Hepatic stellate cell (primary cell): ENCODE data around the gene MRPS18A.
"Not testable (repeated sequence)": the region's sequence is repeated elsewhere in the genome, so short reads cannot be mapped to it uniquely, and the experiment has no call there.

Experiments
- DNase-seq: peaks from one replicate; pipeline ENCODE4 v3.0.0; 2011; ENCODE audit warnings: low spot score

The MRPS18A gene

GRCh38 chr6:43717389-43717788, 29.8 kb upstream of the MRPS18A start:
- DNase-seq = no peak

GRCh38 chr6:43716099-43716498, 28.5 kb upstream of the MRPS18A start:
- no peak for DNase-seq

DNA sequence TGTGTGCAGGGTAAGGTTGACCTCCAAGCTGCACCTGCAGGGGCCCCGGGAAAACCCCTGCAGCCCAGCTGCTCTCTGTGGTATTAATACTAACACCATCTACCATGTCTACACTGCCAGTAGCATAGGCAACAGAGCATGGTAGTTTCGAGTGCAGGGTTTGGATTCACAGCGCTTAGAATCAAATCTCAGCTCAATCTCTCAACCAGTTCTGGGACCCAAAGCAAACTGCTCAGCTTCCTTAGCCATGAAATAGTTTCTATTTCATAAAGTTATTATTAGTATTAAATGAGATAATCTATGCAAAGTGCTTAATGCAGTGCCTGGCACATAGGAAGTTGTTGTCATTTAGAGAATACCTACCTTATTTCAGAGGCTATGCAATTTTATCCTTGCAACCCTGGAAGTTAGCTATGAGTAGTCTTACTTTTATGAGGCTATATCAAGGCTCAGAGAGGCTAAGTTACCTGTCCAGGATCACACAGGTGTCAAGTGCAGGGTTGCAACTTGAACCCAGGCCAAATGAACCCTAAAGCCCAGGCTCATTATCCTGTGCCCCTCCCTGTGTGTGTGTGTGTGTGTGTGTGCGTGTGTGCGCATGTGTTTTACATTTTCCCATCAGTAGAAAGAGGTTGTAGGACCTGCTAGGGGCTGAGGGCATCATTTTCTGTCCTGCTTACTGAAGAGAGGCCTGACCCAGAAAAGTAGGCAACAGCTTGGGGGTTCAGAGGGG, 27.6 kb upstream of the MRPS18A start:
- DNase-seq = no peak

DNA sequence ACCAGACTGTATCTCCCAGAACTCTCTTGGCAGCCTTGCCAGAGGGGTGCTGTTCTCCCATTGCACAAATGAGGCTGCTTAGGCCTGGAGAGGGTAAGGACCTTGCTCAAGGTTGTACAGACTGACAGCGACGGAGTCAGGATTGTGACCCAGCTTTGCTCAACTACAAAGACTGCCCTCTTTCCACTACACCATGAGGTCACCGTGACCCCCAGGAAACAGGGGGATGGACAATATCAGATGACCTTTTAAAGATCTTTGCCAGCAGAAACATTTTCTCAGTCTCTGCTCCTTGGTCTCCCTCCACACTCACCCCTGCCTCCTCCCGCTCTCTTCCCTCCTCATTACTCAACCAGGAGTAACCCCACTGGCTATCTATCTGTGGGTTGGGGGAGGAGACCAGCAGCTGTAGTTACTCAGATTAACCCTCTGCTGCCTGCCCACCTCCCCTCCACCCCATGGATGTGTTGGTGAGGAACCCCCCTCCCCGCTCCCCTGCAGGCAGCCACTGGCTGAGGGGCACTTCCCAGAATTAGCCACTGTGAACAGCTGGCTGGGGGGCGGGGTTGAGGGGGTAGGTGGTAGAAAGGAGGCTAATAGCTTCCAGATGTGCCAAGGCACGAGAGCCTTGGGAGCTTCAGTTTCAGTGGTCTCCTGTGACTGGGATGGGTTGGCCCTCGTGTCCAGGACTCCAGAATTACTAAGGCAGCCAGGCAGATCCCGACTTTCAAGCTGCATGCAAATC, 26.9 kb upstream of the MRPS18A start:
- no peak for DNase-seq

DNA sequence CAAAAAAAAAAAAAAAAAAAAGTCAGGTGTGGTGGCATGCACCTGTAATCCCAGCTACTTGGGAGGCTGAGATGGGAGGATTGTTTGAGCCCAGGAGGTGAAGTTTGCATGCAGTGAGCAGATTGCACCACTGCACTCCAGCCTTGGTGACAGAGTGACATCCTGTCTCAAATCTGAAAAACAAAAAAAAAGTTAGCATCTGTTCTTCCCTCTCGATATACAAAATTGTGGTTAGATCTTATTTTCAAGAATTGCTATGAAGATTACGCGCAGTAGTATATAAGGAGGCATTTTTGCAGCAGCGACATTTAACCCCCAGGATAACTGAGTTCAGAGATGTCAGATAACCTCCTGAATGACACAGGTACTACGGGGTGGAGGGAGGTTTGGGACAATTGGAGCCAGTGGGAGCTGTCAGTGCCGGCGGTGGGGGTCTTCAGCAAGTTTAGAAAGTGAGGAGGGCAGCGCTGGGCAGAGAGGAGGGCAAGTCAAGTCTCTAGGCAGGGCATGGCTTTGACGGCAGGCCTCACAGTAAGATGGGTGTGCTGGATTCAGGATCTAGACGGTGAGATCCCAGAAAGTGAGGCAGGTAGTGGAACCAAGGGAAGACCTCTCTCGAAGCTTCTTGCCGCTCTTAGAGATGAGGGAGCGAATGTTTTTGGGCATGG, 26.2 kb upstream of the MRPS18A start:
- DNase-seq = no peak

DNA sequence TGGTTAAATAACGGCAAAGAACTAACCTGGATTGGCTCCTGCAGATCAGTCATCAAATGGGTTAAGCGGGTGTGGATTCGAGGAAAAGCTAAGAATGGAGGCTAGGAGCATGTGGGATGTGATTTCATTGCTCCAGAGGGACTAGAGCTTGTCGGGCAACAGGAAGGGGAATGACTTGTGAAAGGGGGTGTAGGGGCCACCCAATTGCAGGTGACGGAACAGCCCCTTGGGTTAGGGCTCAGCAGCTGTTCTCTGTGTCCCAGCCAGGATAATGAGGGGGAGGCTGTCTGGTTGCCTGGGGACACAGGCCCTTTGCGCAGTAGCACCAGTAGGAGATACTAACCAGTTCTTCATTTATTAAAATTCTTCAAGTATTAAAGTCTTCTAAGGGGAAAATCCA, 25.0 kb upstream of the MRPS18A start:
- DNase-seq = no peak

- no peak for DNase-seq
Observed at GRCh38 chr6:43710576-43710975, 23.0 kb upstream of the MRPS18A start.

DNA sequence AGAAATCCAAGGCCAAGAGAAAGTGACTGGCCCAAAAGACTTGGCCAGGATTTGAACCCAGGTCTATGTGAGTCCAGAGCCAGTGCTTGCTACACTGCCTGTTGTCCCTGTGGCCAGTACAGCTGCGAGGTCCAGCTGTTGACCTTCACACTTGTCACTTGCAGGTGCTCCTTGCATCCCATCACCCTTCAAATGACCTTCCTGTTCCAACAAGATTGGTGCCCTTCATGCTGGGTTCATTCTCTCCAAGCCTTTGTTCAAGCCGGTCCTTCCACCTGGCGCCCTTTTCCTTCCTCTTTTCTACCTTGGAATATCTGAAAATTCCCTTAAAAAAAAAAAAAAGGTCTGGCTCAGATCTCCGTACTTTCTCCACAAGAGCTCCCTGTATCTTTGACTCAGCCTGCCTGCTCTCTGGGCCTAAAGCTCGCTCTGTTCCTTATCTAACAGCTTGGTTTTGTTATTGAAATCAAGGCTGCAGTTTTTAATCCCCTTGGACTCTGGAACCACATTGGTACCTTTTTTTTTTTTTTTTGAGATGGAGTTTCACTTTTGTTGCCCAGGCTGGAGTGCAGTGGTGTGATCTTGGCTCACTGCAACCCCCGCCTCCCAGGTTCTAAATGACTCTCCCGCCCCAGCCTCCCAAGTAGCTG, 22.2 kb upstream of the MRPS18A start:
- DNase-seq = no peak

- no peak for DNase-seq
Observed at GRCh38 chr6:43708860-43709653, 21.5 kb upstream of the MRPS18A start.

DNA sequence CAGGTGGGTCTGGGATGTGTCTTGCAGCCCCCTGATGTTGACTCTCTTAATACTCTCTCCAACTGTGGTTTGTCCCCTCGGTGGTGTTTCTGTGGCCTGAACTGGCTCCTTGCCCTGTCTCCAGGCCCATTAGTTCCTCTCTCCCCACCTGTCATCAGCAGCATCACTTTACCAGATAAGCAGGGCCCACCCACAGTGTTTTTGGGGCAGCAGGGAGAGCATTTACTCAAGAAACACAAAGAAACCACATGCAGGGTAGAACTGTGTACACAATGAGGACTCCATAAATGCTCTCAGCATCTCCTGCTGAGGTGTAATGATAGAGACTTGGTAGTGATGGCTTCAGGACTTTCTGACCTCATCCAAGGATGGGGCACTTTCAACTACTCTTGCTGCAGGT, 20.2 kb upstream of the MRPS18A start:
- no peak for DNase-seq

DNA sequence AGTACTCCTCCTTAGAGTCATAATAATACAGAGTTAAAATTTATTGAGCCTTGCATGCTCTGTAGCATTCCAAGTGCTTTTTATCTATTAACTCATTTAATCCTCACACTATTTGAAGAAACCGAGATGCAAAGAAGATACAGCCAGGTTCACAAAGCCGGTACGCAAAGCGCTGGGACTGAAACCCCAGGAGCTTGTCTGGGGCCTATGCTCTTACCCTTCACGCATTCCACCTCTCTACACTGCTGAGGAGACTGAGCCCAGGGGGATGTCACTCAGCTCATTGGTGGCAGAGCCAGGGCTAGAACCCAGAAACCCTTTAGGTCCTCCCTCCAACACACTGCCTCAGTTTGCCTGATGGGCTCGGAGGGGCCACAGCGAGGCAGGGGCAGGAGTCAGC, 19.7 kb upstream of the MRPS18A start:
- DNase-seq = no peak

- DNase-seq = no peak
Observed at GRCh38 chr6:43706788-43707187, 19.2 kb upstream of the MRPS18A start.

DNA sequence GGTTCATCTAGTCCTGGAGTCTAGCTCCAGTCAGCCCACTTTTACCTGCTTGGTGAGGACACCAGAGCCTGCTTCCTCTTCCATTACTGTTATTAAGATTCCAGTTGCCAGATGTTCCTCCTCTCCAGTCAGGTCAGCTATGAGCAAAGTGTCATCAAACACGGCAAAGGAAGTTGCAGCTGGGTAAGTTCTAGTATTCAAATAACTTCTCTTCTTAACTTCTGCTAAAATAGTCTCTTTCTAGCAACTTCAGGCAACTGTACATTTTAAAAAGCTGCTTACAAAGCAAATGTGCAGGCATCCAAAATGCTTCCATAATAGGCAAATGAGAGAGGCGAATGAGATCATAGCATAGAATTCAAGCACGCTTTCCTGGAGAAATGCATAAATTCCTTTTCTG, 18.4 kb upstream of the MRPS18A start:
- DNase-seq = no peak

GRCh38 chr6:43703512-43704429, 16.2 kb upstream of the MRPS18A start:
- DNase-seq = no peak

DNA sequence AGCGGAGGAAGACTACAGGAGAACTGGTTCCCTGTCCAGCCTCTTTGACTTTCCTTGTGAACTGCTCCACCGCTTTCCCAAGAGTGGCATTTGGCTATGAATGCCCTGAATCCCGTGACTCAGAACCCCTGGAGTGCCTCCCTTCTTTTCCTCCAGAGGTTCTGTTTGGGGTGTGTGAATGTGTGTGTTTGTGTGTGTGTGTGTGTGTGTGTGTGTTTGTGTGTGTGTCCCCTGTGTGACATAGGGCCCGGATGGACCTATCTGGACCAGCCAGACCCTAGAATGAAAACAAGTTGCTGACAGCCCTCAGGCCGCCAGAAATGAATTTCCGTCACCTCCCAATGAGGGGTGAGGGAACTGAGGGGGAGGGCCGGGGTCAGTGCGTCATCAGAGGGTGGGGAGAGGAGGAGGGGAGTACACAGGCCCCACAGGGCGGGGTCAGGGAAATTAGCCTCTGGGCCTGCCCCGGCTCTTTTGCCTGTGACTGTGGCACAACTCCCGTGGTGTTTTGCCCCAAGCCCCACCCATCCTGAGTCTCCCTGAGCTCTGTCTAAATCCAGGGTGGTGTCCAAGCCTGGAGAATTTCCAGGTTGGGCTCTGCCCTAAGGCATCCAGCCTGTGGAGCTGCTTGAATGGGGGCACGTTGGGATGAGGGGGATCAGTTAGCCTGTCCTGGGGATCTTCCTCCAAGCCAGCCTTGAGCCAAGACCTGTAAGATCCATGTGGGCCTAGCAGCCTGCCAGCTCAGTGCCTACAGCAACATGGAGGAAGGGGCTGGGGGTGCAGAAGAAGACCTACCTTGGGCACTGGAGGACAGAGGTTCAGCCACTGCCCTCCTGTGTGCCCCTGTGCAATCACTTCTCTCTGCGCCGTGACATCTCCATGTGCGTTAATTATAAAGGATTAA, 15.2 kb upstream of the MRPS18A start:
- DNase-seq = peak; percentile 91

DNA sequence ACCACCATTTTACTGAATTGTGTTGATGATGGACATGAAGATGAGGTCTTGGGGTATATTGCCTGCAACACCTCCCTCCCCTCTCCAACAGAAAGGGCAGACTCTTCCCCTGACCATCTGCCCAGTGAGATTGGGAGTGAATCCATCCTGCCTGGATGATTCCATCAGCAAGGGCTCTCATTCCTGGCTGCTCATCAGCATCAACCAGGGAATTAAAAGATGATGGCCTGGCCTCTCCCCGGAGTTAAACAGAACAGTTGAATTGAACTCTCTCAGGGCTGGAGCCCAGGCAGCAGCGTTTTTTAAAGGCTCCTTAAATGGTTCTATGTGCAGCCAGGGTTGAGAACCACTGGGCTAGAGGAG, 14.6 kb upstream of the MRPS18A start:
- no peak for DNase-seq

DNA sequence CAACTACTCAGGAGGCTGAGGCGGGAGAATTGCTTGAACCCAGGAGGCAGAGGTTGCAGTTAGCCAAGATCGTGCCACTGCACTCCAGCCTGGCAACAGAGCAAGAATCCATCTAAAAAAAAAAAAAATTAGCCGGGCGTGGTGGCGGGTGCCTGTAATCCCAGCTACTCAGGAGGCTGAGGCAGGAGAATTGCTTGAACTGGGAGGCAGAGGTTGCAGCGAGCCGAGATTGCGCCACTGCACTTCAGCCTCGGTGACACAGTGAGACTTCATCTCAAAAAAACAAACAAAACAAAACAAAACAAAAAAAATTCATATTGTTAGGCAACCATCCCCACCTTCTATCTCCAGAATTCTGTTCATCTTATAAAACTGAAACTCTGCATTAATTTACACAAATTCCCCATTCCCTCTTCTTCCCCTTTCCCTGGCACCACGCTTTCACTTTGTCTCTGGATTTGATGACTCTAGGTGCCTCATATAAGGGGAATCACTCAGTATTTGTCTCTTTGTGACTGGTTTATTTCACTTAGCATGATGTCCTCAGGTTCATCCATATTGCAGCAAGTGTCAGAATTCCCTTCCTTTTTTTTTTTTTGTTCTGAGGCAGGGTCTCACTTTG, 13.5 kb upstream of the MRPS18A start:
- not testable (repeated sequence) for DNase-seq

DNA sequence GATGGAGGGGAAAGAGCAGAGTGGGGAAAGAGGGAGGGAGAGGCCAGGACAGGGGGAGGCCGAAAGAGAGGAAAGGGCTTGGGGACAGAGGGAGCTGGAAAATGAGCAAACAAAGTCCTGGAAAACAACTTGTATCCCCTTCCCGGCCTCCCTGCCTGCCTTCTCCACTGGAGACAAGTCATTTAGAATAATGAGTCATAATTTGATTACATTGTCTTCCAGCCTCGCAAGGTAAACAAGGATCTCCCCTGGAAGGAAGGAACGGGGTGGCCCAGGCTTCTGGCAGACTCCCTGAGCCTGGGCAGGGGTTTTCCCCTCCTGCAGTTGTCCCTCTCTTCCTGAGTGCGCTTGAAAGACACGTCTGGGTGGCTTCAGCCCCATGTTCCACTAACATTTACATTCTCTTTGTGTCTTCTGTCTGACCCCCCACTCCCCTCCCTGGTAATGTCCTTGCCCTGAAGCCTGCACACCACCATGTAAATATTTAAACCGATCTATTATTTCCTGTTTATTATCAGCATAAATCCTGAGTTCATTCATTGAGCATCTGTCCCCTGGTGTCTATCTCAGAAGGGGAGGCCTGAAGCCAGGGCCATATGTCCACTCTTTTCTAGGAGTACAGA, 12.1 kb upstream of the MRPS18A start:
- no peak for DNase-seq
